ENCODE results near the gene ZNF678. TPM values are rescaled to one million over a fixed set of nuclear protein-coding genes. Genes with fewer than 3 reads are reported as not detected.
"Not testable (repeated sequence)": the region's sequence is repeated elsewhere in the genome, so short reads cannot be mapped to it uniquely, and the experiment has no call there.

Gene ZNF678
- polyA plus RNA-seq, 3 donors: 1.5 to 1.9 (median 1.7) TPM

DNA sequence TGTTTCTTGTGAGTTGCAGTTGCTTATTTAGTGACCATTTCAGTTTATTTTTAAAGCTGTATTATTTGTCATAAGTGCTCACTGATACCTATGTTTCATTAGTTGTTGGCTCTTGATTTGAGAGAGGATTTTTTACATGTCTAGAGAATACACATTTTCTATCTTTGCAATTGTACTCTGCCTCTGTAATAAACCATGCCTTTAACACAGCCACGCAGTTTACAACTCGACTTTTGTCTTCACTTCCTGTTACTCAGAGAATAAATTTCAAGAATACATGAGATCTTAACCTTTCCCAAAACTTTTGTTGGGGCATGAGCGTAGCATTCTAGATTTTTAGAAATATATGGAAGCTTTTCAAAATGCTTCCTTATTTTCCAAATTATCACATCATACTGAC lies 14.9 kb upstream of the ZNF678 start:
- H3K27ac Mint-ChIP-seq: no peak overlapping the region
- Histone ChIP-seq H3K36me3 (replicated peaks in 1 of 2; ENCODE audit: control insufficient read depth in 1 of 2, insufficient read depth in 2 of 2, low read length in 2 of 2) (no peaks in the 10 kb centered on the region), H3K9ac (ENCODE audit: insufficient read depth, low read length, poor library complexity, severe bottlenecking) (no peak overlapping the region), H3K4me1 (ENCODE audit: control insufficient read depth in 1 of 2, insufficient read depth in 2 of 2, low read length in 2 of 2) (peaks cover 2 to 4% of the 10 kb centered on the region in 2 donors), H4K20me1 (ENCODE audit: insufficient read depth, low read length) (no peaks in the 10 kb centered on the region), H3K79me2 (ENCODE audit: insufficient read depth, low read length) (no peaks in the 10 kb centered on the region), H3K4me3 (replicated peaks in 1 of 3; ENCODE audit: low read depth in 2 of 3, low read length in 3 of 3) (no peak overlapping the region), H2AFZ (ENCODE audit: insufficient read depth, low read depth, low read length, poor library complexity, severe bottlenecking) (no peak overlapping the region), H3K4me2 (replicated peaks; ENCODE audit: extremely low read depth, low read length, poor library complexity, severe bottlenecking) (no peak overlapping the region), H3K9me3 (replicated peaks in 1 of 2; ENCODE audit: control insufficient read depth in 1 of 2, insufficient read depth in 1 of 2, low read length in 2 of 2) (peaks cover 8% of the 10 kb centered on the region in 2 donors), H3K27me3 (ENCODE audit: control insufficient read depth in 2 of 2, insufficient read depth in 2 of 2, low read length in 2 of 2) (no peaks in the 10 kb centered on the region), H3K27ac (ENCODE audit: low read depth in 1 of 2, low read length in 2 of 2) (no peak overlapping the region)
- H3K27me3 Mint-ChIP-seq (ENCODE audit: low read depth in 3 of 3): peaks cover 2 to 4% (median 2%) of the 10 kb centered on the region in 3 donors
- DNase-seq: no peak
- 54% methylated on average over 2 of the region's 3 CpGs for WGBS (ENCODE audit: insufficient coverage)
- H3K4me1 Mint-ChIP-seq: no peaks in the 10 kb centered on the region
- TF ChIP-seq, protein P1, sequence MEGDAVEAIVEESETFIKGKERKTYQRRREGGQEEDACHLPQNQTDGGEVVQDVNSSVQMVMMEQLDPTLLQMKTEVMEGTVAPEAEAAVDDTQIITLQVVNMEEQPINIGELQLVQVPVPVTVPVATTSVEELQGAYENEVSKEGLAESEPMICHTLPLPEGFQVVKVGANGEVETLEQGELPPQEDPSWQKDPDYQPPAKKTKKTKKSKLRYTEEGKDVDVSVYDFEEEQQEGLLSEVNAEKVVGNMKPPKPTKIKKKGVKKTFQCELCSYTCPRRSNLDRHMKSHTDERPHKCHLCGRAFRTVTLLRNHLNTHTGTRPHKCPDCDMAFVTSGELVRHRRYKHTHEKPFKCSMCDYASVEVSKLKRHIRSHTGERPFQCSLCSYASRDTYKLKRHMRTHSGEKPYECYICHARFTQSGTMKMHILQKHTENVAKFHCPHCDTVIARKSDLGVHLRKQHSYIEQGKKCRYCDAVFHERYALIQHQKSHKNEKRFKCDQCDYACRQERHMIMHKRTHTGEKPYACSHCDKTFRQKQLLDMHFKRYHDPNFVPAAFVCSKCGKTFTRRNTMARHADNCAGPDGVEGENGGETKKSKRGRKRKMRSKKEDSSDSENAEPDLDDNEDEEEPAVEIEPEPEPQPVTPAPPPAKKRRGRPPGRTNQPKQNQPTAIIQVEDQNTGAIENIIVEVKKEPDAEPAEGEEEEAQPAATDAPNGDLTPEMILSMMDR (IDR thresholded peaks at IDR 0.05): no peak
- H3K36me3 Mint-ChIP-seq: no peaks in the 10 kb centered on the region
- H3K4me3 Mint-ChIP-seq: no peak overlapping the region
- H3K9me3 Mint-ChIP-seq: peaks cover 12 to 33% (median 21%) of the 10 kb centered on the region in 7 donors
- intact Hi-C loops (cut with micrococcal nuclease): no loop called here

DNA sequence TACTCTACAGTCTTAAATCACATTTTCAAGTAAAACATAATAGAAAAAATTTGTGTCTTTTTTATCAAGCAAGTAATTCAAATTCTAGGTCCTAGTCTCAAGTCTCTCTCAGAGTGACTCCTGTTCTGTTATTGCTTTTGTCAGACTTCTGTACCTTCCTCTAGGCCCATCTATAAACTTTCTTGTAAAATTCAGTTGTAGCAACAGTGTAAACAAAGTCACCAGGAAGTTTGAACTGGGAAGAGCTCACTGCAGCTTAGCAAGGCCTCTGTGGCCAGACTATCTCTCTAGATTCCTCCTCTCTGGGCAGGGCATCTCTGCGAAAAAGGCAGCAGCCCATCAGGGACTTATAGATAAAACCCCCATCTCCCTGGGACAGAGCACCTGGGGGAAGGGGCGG lies 13.5 kb upstream of the ZNF678 start:
- H3K27me3 Mint-ChIP-seq (ENCODE audit: low read depth in 3 of 3): peaks cover 2 to 6% (median 2%) of the 10 kb centered on the region in 3 donors
- Histone ChIP-seq H3K9ac (ENCODE audit: insufficient read depth, low read length, poor library complexity, severe bottlenecking) (no peak overlapping the region), H3K27ac (ENCODE audit: low read depth in 1 of 2, low read length in 2 of 2) (no peak overlapping the region), H3K79me2 (ENCODE audit: insufficient read depth, low read length) (no peaks in the 10 kb centered on the region), H4K20me1 (ENCODE audit: insufficient read depth, low read length) (no peaks in the 10 kb centered on the region), H3K4me2 (replicated peaks; ENCODE audit: extremely low read depth, low read length, poor library complexity, severe bottlenecking) (no peak overlapping the region), H3K9me3 (replicated peaks in 1 of 2; ENCODE audit: control insufficient read depth in 1 of 2, insufficient read depth in 1 of 2, low read length in 2 of 2) (peaks cover 8% of the 10 kb centered on the region in 2 donors), H2AFZ (ENCODE audit: insufficient read depth, low read depth, low read length, poor library complexity, severe bottlenecking) (no peak overlapping the region), H3K4me3 (replicated peaks in 1 of 3; ENCODE audit: low read depth in 2 of 3, low read length in 3 of 3) (no peak overlapping the region), H3K27me3 (ENCODE audit: control insufficient read depth in 2 of 2, insufficient read depth in 2 of 2, low read length in 2 of 2) (no peaks in the 10 kb centered on the region), H3K36me3 (replicated peaks in 1 of 2; ENCODE audit: control insufficient read depth in 1 of 2, insufficient read depth in 2 of 2, low read length in 2 of 2) (no peaks in the 10 kb centered on the region), H3K4me1 (ENCODE audit: control insufficient read depth in 1 of 2, insufficient read depth in 2 of 2, low read length in 2 of 2) (no peaks in the 10 kb centered on the region)
- peaks cover 13 to 44% (median 29%) of the 10 kb centered on the region in 7 donors for H3K9me3 Mint-ChIP-seq
- no peaks in the 10 kb centered on the region for H3K4me1 Mint-ChIP-seq
- no peak for DNase-seq
- TF ChIP-seq, protein P1 (IDR thresholded peaks at IDR 0.05): no peak
- H3K36me3 Mint-ChIP-seq: no peaks in the 10 kb centered on the region
- no peak overlapping the region for H3K27ac Mint-ChIP-seq
- intact Hi-C loops (cut with micrococcal nuclease): no loop called here
- 86% methylated on average over 1 of the region's 2 CpGs for WGBS (ENCODE audit: insufficient coverage)
- no peak overlapping the region for H3K4me3 Mint-ChIP-seq

DNA sequence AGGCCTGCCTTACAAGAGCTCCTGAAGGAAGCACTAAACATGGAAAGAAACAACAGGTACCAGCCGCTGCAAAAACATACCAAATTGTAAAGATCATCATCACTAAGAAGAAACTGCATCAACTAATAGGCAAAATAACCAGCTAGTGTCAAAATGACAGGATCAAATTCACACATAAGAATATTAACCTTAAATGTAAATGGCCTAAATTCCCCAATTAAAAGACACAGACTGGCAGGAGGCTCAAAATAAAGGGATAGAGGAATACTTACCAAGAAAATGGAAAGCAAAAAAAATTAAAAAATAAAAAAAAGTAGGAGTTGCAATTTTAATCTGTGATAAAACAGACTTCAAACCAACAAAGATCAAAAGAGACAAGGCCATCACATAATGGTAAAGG lies 11.5 kb upstream of the ZNF678 start:
- H3K4me1 ChIP-seq (ENCODE audit: control insufficient read depth in 1 of 2, insufficient read depth in 2 of 2, low read length in 2 of 2); intact Hi-C loops (cut with micrococcal nuclease): not testable (repeated sequence)

More for the DNA sequence above, 11.5 kb upstream of the ZNF678 start:
- not testable (repeated sequence) for H4K20me1 ChIP-seq (ENCODE audit: insufficient read depth, low read length); H3K36me3 Mint-ChIP-seq; H3K4me2 ChIP-seq (replicated peaks; ENCODE audit: extremely low read depth, low read length, poor library complexity, severe bottlenecking); DNase-seq; H3K9ac ChIP-seq (ENCODE audit: insufficient read depth, low read length, poor library complexity, severe bottlenecking); H2AFZ ChIP-seq (ENCODE audit: insufficient read depth, low read depth, low read length, poor library complexity, severe bottlenecking); H3K27ac Mint-ChIP-seq; H3K4me1 Mint-ChIP-seq; H3K4me3 Mint-ChIP-seq; H3K4me3 ChIP-seq (replicated peaks in 1 of 3; ENCODE audit: low read depth in 2 of 3, low read length in 3 of 3); H3K27ac ChIP-seq (ENCODE audit: low read depth in 1 of 2, low read length in 2 of 2); H3K27me3 ChIP-seq (ENCODE audit: control insufficient read depth in 2 of 2, insufficient read depth in 2 of 2, low read length in 2 of 2); H3K9me3 ChIP-seq (replicated peaks in 1 of 2; ENCODE audit: control insufficient read depth in 1 of 2, insufficient read depth in 1 of 2, low read length in 2 of 2); H3K36me3 ChIP-seq (replicated peaks in 1 of 2; ENCODE audit: control insufficient read depth in 1 of 2, insufficient read depth in 2 of 2, low read length in 2 of 2); H3K79me2 ChIP-seq (ENCODE audit: insufficient read depth, low read length); H3K27me3 Mint-ChIP-seq (ENCODE audit: low read depth in 3 of 3)
- H3K9me3 Mint-ChIP-seq: peaks cover 13 to 50% (median 29%) of the 10 kb centered on the region in 7 donors
- 100% methylated on average over 1 of the region's 1 CpG for WGBS (ENCODE audit: insufficient coverage)
